SK-N-SH (cell line): ENCODE measurements around the gene IGFBPL1. TPM values are rescaled to one million over a fixed set of nuclear protein-coding genes. Genes with fewer than 3 reads are reported as not detected.

ENCODE experiments used
- CTCF ChIA-PET: fragments of 300-600, 350-600 bp; formaldehyde crosslinking; extraction: SDS; loops from one replicate; lab custom pipeline; 2021; lab: Yijun Ruan, JAX
- POLR2A ChIA-PET: fragments of 350-600 bp; sonication (Branson Sonifier 250); formaldehyde crosslinking; extraction: SDS; loops from one replicate; lab custom pipeline; 2020; ENCODE audit warnings: antibody characterized with exemption, inconsistent platforms; lab: Yijun Ruan, JAX
- DNase-seq: peaks from one replicate; pipeline ENCODE4 v3.0.0; 2012
- H2AFZ ChIP-seq: fragments of 200-600 bp; sonication (generic); 2 replicates; pipeline ENCODE4 v1.8.1; 2016; ENCODE audit warnings: antibody characterized with exemption, mild to moderate bottlenecking, low read depth
- H3F3A ChIP-seq: fragments of 200-600 bp; sonication (generic); replicated peaks from 2 replicates; pipeline ENCODE3; 2016; ENCODE audit warnings: antibody characterized with exemption, mild to moderate bottlenecking; ENCODE audit not compliant: insufficient read depth
- H3K27ac ChIP-seq, 2 experiments: fragments of 200-500 bp in 1 of 2; fragments of 200-600 bp in 1 of 2; sonication (Bioruptor generic) in 1 of 2; sonication (generic), shearing (Covaris generic) in 1 of 2; 2 replicates each; pipeline versions ENCODE4 v1.5.1 to v1.6.1; 2014 to 2016; ENCODE audit warnings: low read depth in 2 of 2, inconsistent platforms in 1 of 2, low read length in 1 of 2, mild to moderate bottlenecking in 1 of 2, mixed read lengths in 1 of 2
- H3K27me3 ChIP-seq: fragments of 200-600 bp; sonication (generic), shearing (Covaris generic); 2 replicates; pipeline ENCODE4 v1.6.1; 2016; ENCODE audit warnings: mixed run types; ENCODE audit not compliant: insufficient read depth
- H3K36me3 ChIP-seq, 2 experiments: fragments of 200-500 bp in 1 of 2; fragments of 200-600 bp in 1 of 2; sonication (Bioruptor generic) in 1 of 2; sonication (generic) in 1 of 2; replicated peaks in 1 of 2; 2 replicates each; pipeline versions ENCODE3 to v1.5.1; 2014 to 2016; ENCODE audit warnings: low read length in 1 of 2, mild to moderate bottlenecking in 1 of 2; ENCODE audit not compliant: insufficient read depth in 2 of 2, control insufficient read depth in 1 of 2
- H3K4me1 ChIP-seq, 2 experiments: fragments of 200-500 bp in 1 of 2; fragments of 200-600 bp in 1 of 2; sonication (Bioruptor generic) in 1 of 2; sonication (generic), shearing (Covaris generic) in 1 of 2; 2 replicates each; pipeline versions ENCODE4 v1.5.1 to v1.6.1; 2014 to 2016; ENCODE audit warnings: low read depth in 1 of 2, low read length in 1 of 2, mixed run types in 1 of 2; ENCODE audit not compliant: insufficient read depth in 2 of 2, control insufficient read depth in 1 of 2
- H3K4me2 ChIP-seq: fragments of 200-600 bp; sonication (generic), shearing (Covaris generic); 2 replicates; pipeline ENCODE4 v1.6.1; 2017; ENCODE audit warnings: mixed run types
- H3K4me3 ChIP-seq, 2 experiments: fragments of 200-500 bp in 1 of 2; fragments of 200-600 bp in 1 of 2; sonication (Bioruptor generic) in 1 of 2; sonication (generic), shearing (Covaris generic) in 1 of 2; 2 replicates each; pipeline versions ENCODE4 v1.5.1 to v1.8.1; 2014 to 2016; ENCODE audit warnings: low read depth in 2 of 2, inconsistent platforms in 1 of 2, low read length in 1 of 2, mild to moderate bottlenecking in 1 of 2, mixed read lengths in 1 of 2, moderate library complexity in 1 of 2
- H3K79me2 ChIP-seq: fragments of 200-600 bp; sonication (generic); 2 replicates; pipeline ENCODE4 v1.8.1; 2017; ENCODE audit warnings: mild to moderate bottlenecking; ENCODE audit not compliant: insufficient read depth
- H3K9ac ChIP-seq: fragments of 200-600 bp; sonication (generic); 2 replicates; pipeline ENCODE4 v1.6.1; 2017; ENCODE audit warnings: mixed run types
- H3K9me2 ChIP-seq: fragments of 200-600 bp; sonication (generic); 2 replicates; pipeline ENCODE4 v1.6.1; 2017; ENCODE audit warnings: mixed run types
- H3K9me3 ChIP-seq: fragments of 200-600 bp; sonication (generic); 2 replicates; pipeline ENCODE4 v1.6.1; 2017; ENCODE audit warnings: mixed run types, mild to moderate bottlenecking, moderate library complexity
- H4K20me1 ChIP-seq: fragments of 200-600 bp; sonication (generic); 2 replicates; pipeline ENCODE4 v1.6.1; 2017; ENCODE audit warnings: mild to moderate bottlenecking, mixed run types; ENCODE audit not compliant: insufficient read depth
- CHD2 ChIP-seq: fragments of 150-350 bp; IDR thresholded peaks from 2 replicates; pipeline ENCODE4 v1.6.1; 2018; ENCODE audit warnings: low read length; ENCODE audit not compliant: partially characterized antibody
- CTCF ChIP-seq: fragments of 200-600 bp; sonication (generic); IDR thresholded peaks from 2 replicates; pipeline ENCODE4 v1.6.1; 2017; ENCODE audit warnings: antibody characterized with exemption, mild to moderate bottlenecking, moderate library complexity
- FOXM1 ChIP-seq: IDR thresholded peaks from 2 replicates; pipeline ENCODE4 v1.4.0; 2012; ENCODE audit warnings: low read depth, mild to moderate bottlenecking
- GABPA ChIP-seq: IDR thresholded peaks from 2 replicates; pipeline ENCODE4 v1.4.0; 2012; ENCODE audit warnings: low read depth, mild to moderate bottlenecking
- GATA2 ChIP-seq: sonication (generic); formaldehyde crosslinking; IDR thresholded peaks from 2 replicates; pipeline ENCODE4 v1.5.0; 2020; ENCODE audit warnings: mild to moderate bottlenecking, missing genetic modification reagents
- MEF2A ChIP-seq: IDR thresholded peaks from 2 replicates; pipeline ENCODE4 v1.4.0; 2012; ENCODE audit warnings: low read depth, borderline replicate concordance
- MXI1 ChIP-seq: IDR thresholded peaks from 2 replicates; pipeline ENCODE4 v1.6.1; 2012; ENCODE audit warnings: mild to moderate bottlenecking, low read depth, low read length, improper control_type of control experiment
- NFIC ChIP-seq: IDR thresholded peaks from 2 replicates; pipeline ENCODE4 v1.4.0; 2012; ENCODE audit warnings: borderline replicate concordance
- NRF1 ChIP-seq: IDR thresholded peaks from 2 replicates; pipeline ENCODE4 v1.6.1; 2012; ENCODE audit warnings: low read depth, mild to moderate bottlenecking, low read length
- RAD21 ChIP-seq: IDR thresholded peaks from 2 replicates; pipeline ENCODE4 v1.6.1; 2012; ENCODE audit warnings: mild to moderate bottlenecking, low read length
- RFX5 ChIP-seq: IDR thresholded peaks from 2 replicates; pipeline ENCODE4 v1.6.1; 2012; ENCODE audit warnings: mild to moderate bottlenecking, improper control_type of control experiment, low read length
- SMC3 ChIP-seq: IDR thresholded peaks from 2 replicates; pipeline ENCODE4 v1.6.1; 2012; ENCODE audit warnings: low read depth, low read length, improper control_type of control experiment
- TAF1 ChIP-seq: IDR thresholded peaks from 2 replicates; pipeline ENCODE4 v1.6.1; 2012; ENCODE audit warnings: low read depth, mild to moderate bottlenecking, low read length, moderate library complexity, borderline replicate concordance
- TCF12 ChIP-seq: IDR thresholded peaks from 2 replicates; pipeline ENCODE4 v1.4.0; 2012
- TEAD4 ChIP-seq: IDR thresholded peaks from 2 replicates; pipeline ENCODE4 v1.4.0; 2012; ENCODE audit warnings: mild to moderate bottlenecking, borderline replicate concordance; ENCODE audit not compliant: insufficient read depth
- YY1 ChIP-seq: IDR thresholded peaks from 2 replicates; pipeline ENCODE4 v1.4.0; 2012; ENCODE audit warnings: low read depth, mild to moderate bottlenecking
- WGBS: methylation state at CpG from one replicate; pipeline ENCODE4 v1.1.6; 2017; ENCODE audit warnings: low lambda C conversion rate; 5-methylcytosine and 5-hydroxymethylcytosine counted together
- polyA plus RNA-seq, 3 experiments: library from polyadenylated mRNA; depleted of rRNA; stranded (reverse); fragments of >200 nt; gene quantifications; 2 replicates each; pipeline ENCODE4 v1.2.3, GENCODE V29; 2012
- TF ChIP-seq, protein P1 (sequence below): fragments of 150-350 bp; IDR thresholded peaks from 2 replicates; pipeline ENCODE4 v1.6.1; 2016; ENCODE audit warnings: mild to moderate bottlenecking, low read depth, low read length
- TF ChIP-seq, protein P2 (sequence below): IDR thresholded peaks from 2 replicates; pipeline ENCODE4 v1.6.1; 2012; ENCODE audit warnings: mild to moderate bottlenecking, low read depth, low read length, moderate library complexity
- TF ChIP-seq, protein P3 (sequence below): IDR thresholded peaks from 2 replicates; pipeline ENCODE4 v1.4.0; 2012; ENCODE audit warnings: low read depth, borderline replicate concordance

IGFBPL1 gene
- polyA plus RNA-seq, 1 of the 3 experiments (the other 2 are of a cell fraction), result 0.41 TPM

DNA sequence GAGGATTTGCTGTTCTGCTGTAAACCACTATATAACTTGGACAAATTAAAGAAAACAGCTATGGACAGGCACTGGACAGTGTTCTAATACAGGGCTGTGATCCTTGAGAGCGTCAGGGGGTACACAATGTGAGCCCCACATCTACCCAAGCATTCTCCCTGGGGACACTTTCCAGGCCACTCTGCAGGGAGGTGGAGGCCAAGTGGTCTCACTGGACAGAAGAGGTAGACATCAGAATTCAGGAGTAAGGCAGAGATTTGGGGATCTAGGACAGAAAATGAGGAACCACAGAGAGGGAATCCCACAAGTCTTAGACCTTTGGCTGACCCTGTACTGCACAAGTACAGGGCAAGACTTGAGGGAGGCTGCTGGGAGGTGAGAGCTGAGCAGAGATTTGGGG is 3.8 kb upstream of the IGFBPL1 start:
- Histone ChIP-seq H3K4me2 (no peak overlapping the region), H4K20me1 (no peaks in the 10 kb centered on the region), H3K27ac (no peak overlapping the region), H3K27me3 (peaks cover 44% of the 10 kb centered on the region), H3F3A (no peaks in the 10 kb centered on the region), H2AFZ (no peak overlapping the region), H3K9me3 (no peaks in the 10 kb centered on the region), H3K9me2 (no peaks in the 10 kb centered on the region), H3K79me2 (no peaks in the 10 kb centered on the region), H3K4me3 (no peak overlapping the region), H3K9ac (no peak overlapping the region), H3K36me3 (no peaks in the 10 kb centered on the region), H3K4me1 (peaks cover 0 to 13% of the 10 kb centered on the region in 2 experiments; a peak in 2 of 4 replicates)
- no peak for DNase-seq
- no peak for TF ChIP-seq NFIC
- no peak for TF ChIP-seq RAD21
- TF ChIP-seq, protein P1, sequence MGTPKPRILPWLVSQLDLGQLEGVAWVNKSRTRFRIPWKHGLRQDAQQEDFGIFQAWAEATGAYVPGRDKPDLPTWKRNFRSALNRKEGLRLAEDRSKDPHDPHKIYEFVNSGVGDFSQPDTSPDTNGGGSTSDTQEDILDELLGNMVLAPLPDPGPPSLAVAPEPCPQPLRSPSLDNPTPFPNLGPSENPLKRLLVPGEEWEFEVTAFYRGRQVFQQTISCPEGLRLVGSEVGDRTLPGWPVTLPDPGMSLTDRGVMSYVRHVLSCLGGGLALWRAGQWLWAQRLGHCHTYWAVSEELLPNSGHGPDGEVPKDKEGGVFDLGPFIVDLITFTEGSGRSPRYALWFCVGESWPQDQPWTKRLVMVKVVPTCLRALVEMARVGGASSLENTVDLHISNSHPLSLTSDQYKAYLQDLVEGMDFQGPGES, result no peak
- no peak for TF ChIP-seq MXI1
- no peak for TF ChIP-seq CHD2
- no peak for TF ChIP-seq YY1
- no peak for TF ChIP-seq MEF2A
- TF ChIP-seq CTCF, result no peak
- no peak for TF ChIP-seq FOXM1
- TF ChIP-seq SMC3, result no peak
- TF ChIP-seq GABPA, result no peak
- TF ChIP-seq, protein P2, sequence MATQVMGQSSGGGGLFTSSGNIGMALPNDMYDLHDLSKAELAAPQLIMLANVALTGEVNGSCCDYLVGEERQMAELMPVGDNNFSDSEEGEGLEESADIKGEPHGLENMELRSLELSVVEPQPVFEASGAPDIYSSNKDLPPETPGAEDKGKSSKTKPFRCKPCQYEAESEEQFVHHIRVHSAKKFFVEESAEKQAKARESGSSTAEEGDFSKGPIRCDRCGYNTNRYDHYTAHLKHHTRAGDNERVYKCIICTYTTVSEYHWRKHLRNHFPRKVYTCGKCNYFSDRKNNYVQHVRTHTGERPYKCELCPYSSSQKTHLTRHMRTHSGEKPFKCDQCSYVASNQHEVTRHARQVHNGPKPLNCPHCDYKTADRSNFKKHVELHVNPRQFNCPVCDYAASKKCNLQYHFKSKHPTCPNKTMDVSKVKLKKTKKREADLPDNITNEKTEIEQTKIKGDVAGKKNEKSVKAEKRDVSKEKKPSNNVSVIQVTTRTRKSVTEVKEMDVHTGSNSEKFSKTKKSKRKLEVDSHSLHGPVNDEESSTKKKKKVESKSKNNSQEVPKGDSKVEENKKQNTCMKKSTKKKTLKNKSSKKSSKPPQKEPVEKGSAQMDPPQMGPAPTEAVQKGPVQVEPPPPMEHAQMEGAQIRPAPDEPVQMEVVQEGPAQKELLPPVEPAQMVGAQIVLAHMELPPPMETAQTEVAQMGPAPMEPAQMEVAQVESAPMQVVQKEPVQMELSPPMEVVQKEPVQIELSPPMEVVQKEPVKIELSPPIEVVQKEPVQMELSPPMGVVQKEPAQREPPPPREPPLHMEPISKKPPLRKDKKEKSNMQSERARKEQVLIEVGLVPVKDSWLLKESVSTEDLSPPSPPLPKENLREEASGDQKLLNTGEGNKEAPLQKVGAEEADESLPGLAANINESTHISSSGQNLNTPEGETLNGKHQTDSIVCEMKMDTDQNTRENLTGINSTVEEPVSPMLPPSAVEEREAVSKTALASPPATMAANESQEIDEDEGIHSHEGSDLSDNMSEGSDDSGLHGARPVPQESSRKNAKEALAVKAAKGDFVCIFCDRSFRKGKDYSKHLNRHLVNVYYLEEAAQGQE, result no peak
- no peak for TF ChIP-seq GATA2 (CRISPR knock-in tag)
- no peak for TF ChIP-seq TEAD4
- TF ChIP-seq TAF1, result no peak
- TF ChIP-seq, protein P3, sequence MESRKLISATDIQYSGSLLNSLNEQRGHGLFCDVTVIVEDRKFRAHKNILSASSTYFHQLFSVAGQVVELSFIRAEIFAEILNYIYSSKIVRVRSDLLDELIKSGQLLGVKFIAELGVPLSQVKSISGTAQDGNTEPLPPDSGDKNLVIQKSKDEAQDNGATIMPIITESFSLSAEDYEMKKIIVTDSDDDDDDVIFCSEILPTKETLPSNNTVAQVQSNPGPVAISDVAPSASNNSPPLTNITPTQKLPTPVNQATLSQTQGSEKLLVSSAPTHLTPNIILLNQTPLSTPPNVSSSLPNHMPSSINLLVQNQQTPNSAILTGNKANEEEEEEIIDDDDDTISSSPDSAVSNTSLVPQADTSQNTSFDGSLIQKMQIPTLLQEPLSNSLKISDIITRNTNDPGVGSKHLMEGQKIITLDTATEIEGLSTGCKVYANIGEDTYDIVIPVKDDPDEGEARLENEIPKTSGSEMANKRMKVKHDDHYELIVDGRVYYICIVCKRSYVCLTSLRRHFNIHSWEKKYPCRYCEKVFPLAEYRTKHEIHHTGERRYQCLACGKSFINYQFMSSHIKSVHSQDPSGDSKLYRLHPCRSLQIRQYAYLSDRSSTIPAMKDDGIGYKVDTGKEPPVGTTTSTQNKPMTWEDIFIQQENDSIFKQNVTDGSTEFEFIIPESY, result no peak
- TF ChIP-seq NRF1, result no peak
- no peak for TF ChIP-seq TCF12
- TF ChIP-seq RFX5, result no peak
- CTCF ChIA-PET, result interaction anchor here (8.8 kb wide), 1 partner anchor 9 kb away, joined by 93 read pairs; no protein-coding TSS in a partner anchor
- POLR2A ChIA-PET, result no interaction called here
- 38% methylated on average over 1 of the region's 1 CpG for WGBS
